Measurements from ENCODE around the gene TADA2B.

The TADA2B gene

DNA sequence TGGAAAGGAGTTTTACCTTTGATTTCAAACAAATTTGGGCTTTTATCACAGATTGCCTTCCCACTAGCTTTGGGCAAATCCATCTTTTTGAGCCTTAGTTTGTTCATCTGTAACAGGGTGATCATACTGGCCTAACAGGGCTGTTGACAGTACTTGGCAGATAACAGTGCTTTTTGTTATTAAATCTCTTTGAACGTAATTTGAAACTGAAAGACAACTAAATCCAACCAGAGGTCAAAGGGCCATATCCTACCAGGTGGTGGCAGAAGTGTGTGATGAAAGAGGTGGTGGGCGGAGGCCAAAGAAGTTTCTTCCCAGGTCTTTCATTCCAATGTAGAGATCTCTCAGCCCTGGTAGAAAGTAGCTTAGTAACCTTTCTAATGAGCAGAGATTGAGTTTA, 35.2 kb upstream of the TADA2B start:
- no peak overlapping the region for H3K4me3 ChIP-seq (ENCODE audit: low read length, poor library complexity, severe bottlenecking)
- no peak for TF ChIP-seq EZH2phosphoT487 (IDR thresholded peaks at IDR 0.05; ENCODE audit: borderline replicate concordance)
- TF ChIP-seq, protein P1, sequence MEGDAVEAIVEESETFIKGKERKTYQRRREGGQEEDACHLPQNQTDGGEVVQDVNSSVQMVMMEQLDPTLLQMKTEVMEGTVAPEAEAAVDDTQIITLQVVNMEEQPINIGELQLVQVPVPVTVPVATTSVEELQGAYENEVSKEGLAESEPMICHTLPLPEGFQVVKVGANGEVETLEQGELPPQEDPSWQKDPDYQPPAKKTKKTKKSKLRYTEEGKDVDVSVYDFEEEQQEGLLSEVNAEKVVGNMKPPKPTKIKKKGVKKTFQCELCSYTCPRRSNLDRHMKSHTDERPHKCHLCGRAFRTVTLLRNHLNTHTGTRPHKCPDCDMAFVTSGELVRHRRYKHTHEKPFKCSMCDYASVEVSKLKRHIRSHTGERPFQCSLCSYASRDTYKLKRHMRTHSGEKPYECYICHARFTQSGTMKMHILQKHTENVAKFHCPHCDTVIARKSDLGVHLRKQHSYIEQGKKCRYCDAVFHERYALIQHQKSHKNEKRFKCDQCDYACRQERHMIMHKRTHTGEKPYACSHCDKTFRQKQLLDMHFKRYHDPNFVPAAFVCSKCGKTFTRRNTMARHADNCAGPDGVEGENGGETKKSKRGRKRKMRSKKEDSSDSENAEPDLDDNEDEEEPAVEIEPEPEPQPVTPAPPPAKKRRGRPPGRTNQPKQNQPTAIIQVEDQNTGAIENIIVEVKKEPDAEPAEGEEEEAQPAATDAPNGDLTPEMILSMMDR (conservative IDR thresholded peaks at IDR 0.05; ENCODE audit: low read length), result no peak
- H3K4me1 ChIP-seq (ENCODE audit: insufficient read depth, low read length, poor library complexity, severe bottlenecking), result no peaks in the 10 kb centered on the region
- H4K20me1 ChIP-seq (ENCODE audit: insufficient read depth, low read length, poor library complexity, severe bottlenecking), result no peaks in the 10 kb centered on the region
- H3K9ac ChIP-seq (ENCODE audit: low read depth, low read length, poor library complexity, severe bottlenecking), result no peak overlapping the region
- H3K9me2 ChIP-seq (replicated peaks; ENCODE audit: low read depth, low read length), result no peaks in the 10 kb centered on the region
- peaks cover 67% of the 10 kb centered on the region for H3K36me3 ChIP-seq (ENCODE audit: insufficient read depth, low read length)
- no peak overlapping the region for H3K4me2 ChIP-seq (ENCODE audit: low read depth, low read length, poor library complexity, severe bottlenecking)
- no peaks in the 10 kb centered on the region for H3K27me3 ChIP-seq (ENCODE audit: insufficient read depth, low read length, poor library complexity, severe bottlenecking)
- no peaks in the 10 kb centered on the region for H3K9me3 ChIP-seq (ENCODE audit: insufficient read depth, low read depth, low read length)
- no peak overlapping the region for H2AFZ ChIP-seq (ENCODE audit: low read length)
- no peaks in the 10 kb centered on the region for H3K79me2 ChIP-seq (ENCODE audit: insufficient read depth, low read length)
- H3F3A ChIP-seq (ENCODE audit: low read depth), result no peaks in the 10 kb centered on the region

DNA sequence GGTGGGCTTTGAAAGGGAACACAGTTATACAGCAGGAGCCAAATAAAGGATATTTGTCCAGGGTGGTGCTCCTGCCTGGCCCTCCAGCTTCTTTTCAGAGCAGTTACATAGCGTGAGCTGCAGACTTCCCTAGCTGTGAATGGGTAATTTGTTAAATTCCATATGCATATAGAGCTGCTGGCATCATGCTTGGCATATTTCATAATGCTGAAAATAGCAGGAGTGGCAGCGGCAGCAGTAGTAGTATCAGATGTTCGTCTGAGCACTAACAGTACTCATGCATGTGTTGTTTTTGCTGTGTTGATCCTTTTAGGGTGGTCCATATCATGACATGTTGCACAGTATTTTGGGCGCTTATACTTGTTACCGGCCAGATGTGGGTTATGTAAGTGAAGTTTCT, 33.6 kb upstream of the TADA2B start:
- Histone ChIP-seq H3K4me1 (ENCODE audit: insufficient read depth, low read length, poor library complexity, severe bottlenecking) (no peaks in the 10 kb centered on the region), H3K9ac (ENCODE audit: low read depth, low read length, poor library complexity, severe bottlenecking) (no peak overlapping the region), H3K79me2 (ENCODE audit: insufficient read depth, low read length) (no peaks in the 10 kb centered on the region)

DNA sequence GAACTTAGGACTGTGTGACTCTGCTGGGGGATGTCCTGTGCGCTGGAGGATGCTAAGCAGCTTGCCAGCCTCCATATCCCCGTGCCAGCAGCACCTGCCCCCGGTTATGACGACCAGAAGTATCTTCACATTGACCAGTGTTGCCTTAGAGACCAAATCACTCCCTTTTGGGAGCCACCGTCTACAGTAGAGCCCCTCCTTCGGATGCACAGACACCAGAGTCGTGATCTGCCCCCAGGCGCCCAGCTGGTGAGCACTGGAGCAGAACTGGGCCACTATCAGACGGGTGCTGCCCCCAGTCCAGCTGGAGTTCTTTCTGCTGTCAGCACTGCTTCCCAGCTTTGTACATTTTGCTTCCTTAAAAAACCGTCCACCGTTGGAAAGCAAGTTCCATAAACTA, 30.0 kb upstream of the TADA2B start:
- H3K4me1 ChIP-seq (ENCODE audit: insufficient read depth, low read length, poor library complexity, severe bottlenecking), result no peaks in the 10 kb centered on the region
- H3K9me3 ChIP-seq (ENCODE audit: insufficient read depth, low read depth, low read length), result no peaks in the 10 kb centered on the region
- H3K79me2 ChIP-seq (ENCODE audit: insufficient read depth, low read length), result no peaks in the 10 kb centered on the region
- TF ChIP-seq EZH2phosphoT487 (IDR thresholded peaks at IDR 0.05; ENCODE audit: borderline replicate concordance), result no peak
- TF ChIP-seq, protein P1 (conservative IDR thresholded peaks at IDR 0.05; ENCODE audit: low read length), result no peak
- H3K4me2 ChIP-seq (ENCODE audit: low read depth, low read length, poor library complexity, severe bottlenecking), result no peak overlapping the region
- H3K27me3 ChIP-seq (ENCODE audit: insufficient read depth, low read length, poor library complexity, severe bottlenecking), result no peaks in the 10 kb centered on the region
- H3K4me3 ChIP-seq (ENCODE audit: low read length, poor library complexity, severe bottlenecking), result no peak overlapping the region
- peaks cover 61% of the 10 kb centered on the region; the same call in 1 of the 2 replicates for H3K36me3 ChIP-seq (ENCODE audit: insufficient read depth, low read length)
- H2AFZ ChIP-seq (ENCODE audit: low read length), result no peak overlapping the region
- H3K9me2 ChIP-seq (replicated peaks; ENCODE audit: low read depth, low read length), result no peaks in the 10 kb centered on the region
- H3K9ac ChIP-seq (ENCODE audit: low read depth, low read length, poor library complexity, severe bottlenecking), result no peak overlapping the region
- no peaks in the 10 kb centered on the region for H3F3A ChIP-seq (ENCODE audit: low read depth)
- H4K20me1 ChIP-seq (ENCODE audit: insufficient read depth, low read length, poor library complexity, severe bottlenecking), result no peaks in the 10 kb centered on the region

More for the DNA sequence above, 33.6 kb upstream of the TADA2B start:
- TF ChIP-seq, protein P1 (conservative IDR thresholded peaks at IDR 0.05; ENCODE audit: low read length), result no peak
- no peak for TF ChIP-seq EZH2phosphoT487 (IDR thresholded peaks at IDR 0.05; ENCODE audit: borderline replicate concordance)
- no peak overlapping the region for H3K4me2 ChIP-seq (ENCODE audit: low read depth, low read length, poor library complexity, severe bottlenecking)
- no peaks in the 10 kb centered on the region for H3K9me3 ChIP-seq (ENCODE audit: insufficient read depth, low read depth, low read length)
- no peaks in the 10 kb centered on the region for H4K20me1 ChIP-seq (ENCODE audit: insufficient read depth, low read length, poor library complexity, severe bottlenecking)
- no peaks in the 10 kb centered on the region for H3K27me3 ChIP-seq (ENCODE audit: insufficient read depth, low read length, poor library complexity, severe bottlenecking)
- H3K9me2 ChIP-seq (replicated peaks; ENCODE audit: low read depth, low read length), result no peaks in the 10 kb centered on the region
- H2AFZ ChIP-seq (ENCODE audit: low read length), result no peak overlapping the region
- peaks cover 66% of the 10 kb centered on the region for H3K36me3 ChIP-seq (ENCODE audit: insufficient read depth, low read length)
- no peak overlapping the region for H3K4me3 ChIP-seq (ENCODE audit: low read length, poor library complexity, severe bottlenecking)
- H3F3A ChIP-seq (ENCODE audit: low read depth), result no peaks in the 10 kb centered on the region

Measured in Loucy (cell line).